ENCODE measurements around the gene NLRP3.
"Not testable (repeated sequence)": the region's sequence is repeated elsewhere in the genome, so short reads cannot be mapped to it uniquely, and the experiment has no call there.

Gene NLRP3

GRCh38 chr1:247440001-247440620, 24.1 kb downstream of the NLRP3 start:
- no peak for DNase-seq

- no peak for DNase-seq
These were observed 25.6 kb downstream of the NLRP3 start for GRCh38 chr1:247441606-247442005.

GRCh38 chr1:247442164-247442563, 26.2 kb downstream of the NLRP3 start:
- no peak for DNase-seq

GRCh38 chr1:247443641-247444040, 27.7 kb downstream of the NLRP3 start:
- no peak for DNase-seq

- DNase-seq, result no peak
These were observed 28.6 kb downstream of the NLRP3 start for GRCh38 chr1:247444571-247444970.

GRCh38 chr1:247445526-247446356, 29.8 kb downstream of the NLRP3 start:
- no peak for DNase-seq

GRCh38 chr1:247447162-247447909, 31.4 kb downstream of the NLRP3 start:
- DNase-seq, result no peak

- peak; percentile 64 for DNase-seq
These were observed 32.3 kb downstream of the NLRP3 start for GRCh38 chr1:247448107-247448791.

GRCh38 chr1:247451388-247452010, 35.5 kb downstream of the NLRP3 start:
- no peak for DNase-seq

GRCh38 chr1:247452447-247453039, 36.6 kb downstream of the NLRP3 start:
- no peak for DNase-seq

GRCh38 chr1:247453245-247453644, 37.3 kb downstream of the NLRP3 start:
- DNase-seq, result no peak

- DNase-seq, result no peak
These were observed 38.0 kb downstream of the NLRP3 start for GRCh38 chr1:247453997-247454396.

- no peak for DNase-seq
These were observed 40.0 kb downstream of the NLRP3 start for GRCh38 chr1:247456021-247456420.

- DNase-seq, result no peak
These were observed 41.1 kb downstream of the NLRP3 start for GRCh38 chr1:247456914-247457639.

- DNase-seq, result no peak
These were observed 43.5 kb downstream of the NLRP3 start for GRCh38 chr1:247459507-247459906.

GRCh38 chr1:247465796-247466195, 49.8 kb downstream of the NLRP3 start:
- no peak for DNase-seq

- DNase-seq, result no peak
These were observed 51.2 kb downstream of the NLRP3 start for GRCh38 chr1:247467129-247467528.

GRCh38 chr1:247468481-247469140, 52.6 kb downstream of the NLRP3 start:
- DNase-seq, result no peak

GRCh38 chr1:247469141-247469535, 53.2 kb downstream of the NLRP3 start:
- no peak for DNase-seq

- DNase-seq, result not testable (repeated sequence)
These were observed 55.0 kb downstream of the NLRP3 start for GRCh38 chr1:247470942-247471429.
